ENCODE measurements around the gene LCORL.

GRCh38 chr4:18012807-18013462 lies 8.6 kb downstream of the LCORL start:
- TF ChIP-seq, protein P1, sequence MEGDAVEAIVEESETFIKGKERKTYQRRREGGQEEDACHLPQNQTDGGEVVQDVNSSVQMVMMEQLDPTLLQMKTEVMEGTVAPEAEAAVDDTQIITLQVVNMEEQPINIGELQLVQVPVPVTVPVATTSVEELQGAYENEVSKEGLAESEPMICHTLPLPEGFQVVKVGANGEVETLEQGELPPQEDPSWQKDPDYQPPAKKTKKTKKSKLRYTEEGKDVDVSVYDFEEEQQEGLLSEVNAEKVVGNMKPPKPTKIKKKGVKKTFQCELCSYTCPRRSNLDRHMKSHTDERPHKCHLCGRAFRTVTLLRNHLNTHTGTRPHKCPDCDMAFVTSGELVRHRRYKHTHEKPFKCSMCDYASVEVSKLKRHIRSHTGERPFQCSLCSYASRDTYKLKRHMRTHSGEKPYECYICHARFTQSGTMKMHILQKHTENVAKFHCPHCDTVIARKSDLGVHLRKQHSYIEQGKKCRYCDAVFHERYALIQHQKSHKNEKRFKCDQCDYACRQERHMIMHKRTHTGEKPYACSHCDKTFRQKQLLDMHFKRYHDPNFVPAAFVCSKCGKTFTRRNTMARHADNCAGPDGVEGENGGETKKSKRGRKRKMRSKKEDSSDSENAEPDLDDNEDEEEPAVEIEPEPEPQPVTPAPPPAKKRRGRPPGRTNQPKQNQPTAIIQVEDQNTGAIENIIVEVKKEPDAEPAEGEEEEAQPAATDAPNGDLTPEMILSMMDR (conservative IDR thresholded peaks at IDR 0.05; ENCODE audit: low read depth, low read length) = no peak
- no peak for TF ChIP-seq RCOR1 (IDR thresholded peaks at IDR 0.05; ENCODE audit: insufficient replicate concordance, low read length)
- no peak for TF ChIP-seq RAD21 (IDR thresholded peaks at IDR 0.05; ENCODE audit: low read length)
- no peak for TF ChIP-seq MAZ (IDR thresholded peaks at IDR 0.05; ENCODE audit: borderline replicate concordance, low read depth, low read length)
- no peak for TF ChIP-seq POLR2A (IDR thresholded peaks at IDR 0.05; ENCODE audit: low read depth, low read length)
- no peak for TF ChIP-seq FOS (IDR thresholded peaks at IDR 0.05; ENCODE audit: low read depth, low read length)
- TF ChIP-seq SMC3 (IDR thresholded peaks at IDR 0.05; ENCODE audit: low read depth, low read length) = no peak
- TF ChIP-seq, protein P2, sequence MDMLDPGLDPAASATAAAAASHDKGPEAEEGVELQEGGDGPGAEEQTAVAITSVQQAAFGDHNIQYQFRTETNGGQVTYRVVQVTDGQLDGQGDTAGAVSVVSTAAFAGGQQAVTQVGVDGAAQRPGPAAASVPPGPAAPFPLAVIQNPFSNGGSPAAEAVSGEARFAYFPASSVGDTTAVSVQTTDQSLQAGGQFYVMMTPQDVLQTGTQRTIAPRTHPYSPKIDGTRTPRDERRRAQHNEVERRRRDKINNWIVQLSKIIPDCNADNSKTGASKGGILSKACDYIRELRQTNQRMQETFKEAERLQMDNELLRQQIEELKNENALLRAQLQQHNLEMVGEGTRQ (IDR thresholded peaks at IDR 0.05; ENCODE audit: low read depth, low read length) = no peak
- no peak for TF ChIP-seq CEBPB (IDR thresholded peaks at IDR 0.05; ENCODE audit: low read depth, low read length)
- no peak for TF ChIP-seq RFX5 (IDR thresholded peaks at IDR 0.05; ENCODE audit: low read depth, low read length)
- TF ChIP-seq MAFK (IDR thresholded peaks at IDR 0.05; ENCODE audit: low read depth, low read length) = no peak
- no peak for TF ChIP-seq MXI1 (IDR thresholded peaks at IDR 0.05; ENCODE audit: borderline replicate concordance, low read depth, low read length)
- no peak for TF ChIP-seq CHD1 (IDR thresholded peaks at IDR 0.05; ENCODE audit: low read depth, low read length)
